HepG2 (cell line): ENCODE data around the gene STOML1. TPM values are rescaled to one million over a fixed set of nuclear protein-coding genes. Genes with fewer than 3 reads are reported as not detected.
A peak's percentile ranks its signal among the peaks of the same experiment; 100 is the strongest.

Experiments used
- AKNA ChIP-seq: sonication (generic); formaldehyde crosslinking; IDR thresholded peaks from 2 replicates; pipeline ENCODE4 v1.4.0; 2020; ENCODE audit warnings: missing genetic modification reagents, borderline replicate concordance
- ATF7-NPFF ChIP-seq: sonication (generic); formaldehyde crosslinking; IDR thresholded peaks from 2 replicates; pipeline ENCODE4 v1.8.1; 2023; ENCODE audit warnings: mild to moderate bottlenecking, low read depth, missing genetic modification reagents, moderate library complexity
- HNRNPUL1 ChIP-seq: fragments of 200-400 bp; formaldehyde crosslinking; IDR thresholded peaks from 2 replicates; pipeline ENCODE4 v1.6.1; 2017; ENCODE audit warnings: low read depth, mild to moderate bottlenecking, low read length, moderate library complexity
- IRF1 ChIP-seq: sonication (generic); formaldehyde crosslinking; IDR thresholded peaks from 2 replicates; pipeline ENCODE4 v1.4.0; 2020; ENCODE audit warnings: low read depth, mild to moderate bottlenecking, missing genetic modification reagents
- MAX ChIP-seq: IDR thresholded peaks from 2 replicates; pipeline ENCODE4 v1.6.1; 2012; ENCODE audit warnings: inconsistent platforms
- NFKB2 ChIP-seq: sonication (generic); formaldehyde crosslinking; IDR thresholded peaks from 2 replicates; pipeline ENCODE4 v1.4.0; 2020; ENCODE audit warnings: missing genetic modification reagents, borderline replicate concordance
- RBFOX2 ChIP-seq: fragments of 200-400 bp; formaldehyde crosslinking; IDR thresholded peaks from 2 replicates; pipeline ENCODE4 v1.6.1; 2017; ENCODE audit warnings: low read depth, mild to moderate bottlenecking, low read length
- SETDB1 ChIP-seq: sonication (generic); formaldehyde crosslinking; IDR thresholded peaks from 2 replicates; pipeline ENCODE4 v1.5.1; 2020; ENCODE audit warnings: missing genetic modification reagents, mild to moderate bottlenecking, borderline replicate concordance
- SOX5 ChIP-seq: IDR thresholded peaks from 2 replicates; pipeline ENCODE4 v1.6.1; 2016; ENCODE audit warnings: borderline replicate concordance
- TFDP2 ChIP-seq: sonication (generic); formaldehyde crosslinking; IDR thresholded peaks from 2 replicates; pipeline ENCODE4 v1.4.0; 2020; ENCODE audit warnings: missing genetic modification reagents
- ZNF329 ChIP-seq: sonication (generic); formaldehyde crosslinking; IDR thresholded peaks from 2 replicates; pipeline ENCODE4 v1.9.0; 2021; ENCODE audit warnings: low read depth, mild to moderate bottlenecking, missing genetic modification reagents
- ZNF543 ChIP-seq: sonication (generic); formaldehyde crosslinking; IDR thresholded peaks from 2 replicates; pipeline ENCODE4 v1.4.0; 2020; ENCODE audit warnings: mild to moderate bottlenecking, missing genetic modification reagents
- ZNF577 ChIP-seq: sonication (generic); formaldehyde crosslinking; IDR thresholded peaks from 2 replicates; pipeline ENCODE4 v1.4.0; 2020; ENCODE audit warnings: mild to moderate bottlenecking, low read depth, missing genetic modification reagents, borderline replicate concordance
- ZNF646 ChIP-seq: sonication (generic); formaldehyde crosslinking; IDR thresholded peaks from 2 replicates; pipeline ENCODE4 v1.9.0; 2021; ENCODE audit warnings: mild to moderate bottlenecking, missing genetic modification reagents
- polyA plus RNA-seq, 8 experiments: library from polyadenylated mRNA; depleted of rRNA in 3 of 8; stranded (reverse) in 7 of 8; unstranded in 1 of 8; fragments of >200 nt; fragmentation: Illumina TruSeq in 4 of 8; extraction: Trizol in 4 of 8; gene quantifications; 2 replicates each; pipeline versions ENCODE4 v1.2.1 to v1.2.3, GENCODE V29; 2011 to 2016; ENCODE audit warnings: low read depth in 4 of 8, missing spikeins in 1 of 8, mixed read lengths in 1 of 8; ENCODE audit not compliant: insufficient read depth in 1 of 8
- total RNA-seq, 5 experiments: library from RNA; depleted of rRNA; stranded (reverse); fragments of >200 nt; fragmentation: Illumina TruSeq; extraction: Trizol; gene quantifications; 2 replicates each; pipeline ENCODE4 v1.2.3, GENCODE V29; 2016; ENCODE audit warnings: low read depth in 1 of 5

Gene STOML1
- total and polyA plus RNA-seq, 2 of the 13 experiments (the other 11 are each of a cell fraction or from before 2014, with no cell fraction given) = 3.5 to 3.7 TPM

DNA sequence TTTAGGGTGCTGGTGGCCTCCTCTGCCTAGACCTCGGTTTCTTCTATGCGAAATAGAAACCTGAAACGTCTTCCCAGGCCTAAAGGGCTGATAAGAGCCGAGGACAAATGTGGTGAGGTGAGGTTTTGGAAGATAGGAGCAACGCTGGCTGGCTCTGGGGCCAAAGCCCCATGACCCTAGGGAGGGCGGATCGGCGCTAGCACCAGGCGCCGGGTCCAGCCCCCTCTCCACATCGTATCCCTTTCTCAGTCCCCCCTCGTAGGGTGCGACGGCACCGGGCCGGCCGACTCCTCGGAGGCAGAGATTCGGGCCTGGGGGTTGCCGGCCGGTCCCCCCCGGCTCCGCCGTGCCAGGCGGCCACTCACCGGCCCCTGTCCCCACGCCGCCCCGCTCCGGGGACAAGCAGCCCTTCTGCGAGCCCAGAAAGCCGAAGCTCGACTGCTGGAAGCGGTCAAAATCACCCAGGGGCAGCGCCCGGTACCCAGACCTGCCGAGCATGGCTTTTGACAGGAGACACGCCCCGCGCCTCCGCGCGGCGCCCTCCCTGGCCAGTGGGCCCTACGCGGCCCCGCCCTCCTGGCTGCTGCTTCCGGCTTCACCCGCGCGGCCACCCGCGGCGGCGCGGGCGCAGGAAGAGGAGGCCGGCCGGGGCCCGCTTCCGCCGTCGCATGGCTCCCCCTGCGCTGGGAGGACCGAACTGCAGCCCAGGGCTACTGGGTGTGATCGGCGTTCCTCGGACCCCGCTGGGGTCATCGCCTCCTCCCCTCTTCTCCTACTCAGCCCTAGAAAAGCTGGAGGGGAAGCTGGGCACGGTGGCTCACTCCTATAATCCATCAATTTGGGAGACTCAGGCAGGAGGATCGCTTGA is at the start of gene STOML1 (continued):
- TF ChIP-seq SETDB1 (CRISPR knock-in tag) = no peak
- peak; percentile 43; the same call in 1 of the 2 replicates for TF ChIP-seq NFKB2 (CRISPR knock-in tag)
- peak; percentile 64; the same call in 1 of the 2 replicates for TF ChIP-seq ATF7-NPFF (CRISPR knock-in tag)
- TF ChIP-seq TFDP2 (CRISPR knock-in tag) = peak; percentile 76
- TF ChIP-seq MAX = peak; percentile 81
- TF ChIP-seq ZNF543 = 0 out of 2 replicates have a peak, but pooled peaks have one; percentile 60
- TF ChIP-seq ZNF646 = no peak
- no peak for TF ChIP-seq SOX5 (CRISPR knock-in tag)
- TF ChIP-seq RBFOX2 = peak; percentile 63
- TF ChIP-seq AKNA = no peak
- no peak for TF ChIP-seq ZNF329 (CRISPR knock-in tag)
- TF ChIP-seq ZNF577 (CRISPR knock-in tag) = no peak
- TF ChIP-seq IRF1 (CRISPR knock-in tag) = no peak
- no peak for TF ChIP-seq HNRNPUL1
